SHP77 treated with DMSO at 0.1 percent for 48 hours (cell line): ENCODE data around the gene NDUFB10.
"Not testable (repeated sequence)": the region's sequence is repeated elsewhere in the genome, so short reads cannot be mapped to it uniquely, and the experiment has no call there.

Source experiments
- DNase-seq: peaks from one replicate; lab custom pipeline; 2025; lab: John Stamatoyannopoulos, UW

NDUFB10 gene

DNA sequence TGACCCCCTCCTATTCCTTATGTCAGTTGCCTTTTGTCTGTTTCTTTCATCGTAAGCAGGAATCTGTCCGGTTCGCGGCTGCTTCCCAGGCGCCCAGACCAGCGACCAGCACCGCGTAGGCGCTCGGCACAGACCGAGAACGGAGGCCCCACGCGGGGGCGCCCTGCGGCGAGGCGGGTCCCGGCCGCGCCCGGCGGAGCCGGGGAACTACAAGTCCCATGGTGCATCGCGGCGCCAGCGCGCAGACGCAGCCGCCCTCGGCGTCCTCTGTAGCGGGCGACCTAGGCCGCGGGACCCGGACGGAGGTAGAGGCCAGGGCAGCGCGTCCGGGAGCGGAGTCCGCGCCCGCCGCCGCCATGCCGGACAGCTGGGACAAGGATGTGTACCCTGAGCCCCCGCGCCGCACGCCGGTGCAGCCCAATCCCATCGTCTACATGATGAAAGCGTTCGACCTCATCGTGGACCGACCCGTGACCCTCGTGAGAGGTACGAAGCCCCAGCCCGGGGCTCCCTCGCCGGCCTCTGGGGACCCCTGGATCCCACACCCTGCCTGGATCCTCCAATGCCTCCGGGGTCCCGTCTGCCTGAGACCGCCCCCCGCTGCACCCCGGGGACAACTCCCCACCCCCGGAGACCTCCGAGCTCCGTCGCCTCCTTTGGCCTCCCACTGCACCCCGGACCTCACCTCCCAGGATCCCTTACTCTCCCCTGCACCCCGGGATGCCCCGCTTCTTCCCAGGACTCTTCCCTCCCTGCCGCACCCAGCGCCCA is at the start of gene NDUFB10:
TSS of gene NDUFB10 (plus strand) at position 270 of the 771 bp plus-strand sequence. CDS start at position 357, 87 bp downstream.
- DNase-seq: peak; percentile 60

DNA sequence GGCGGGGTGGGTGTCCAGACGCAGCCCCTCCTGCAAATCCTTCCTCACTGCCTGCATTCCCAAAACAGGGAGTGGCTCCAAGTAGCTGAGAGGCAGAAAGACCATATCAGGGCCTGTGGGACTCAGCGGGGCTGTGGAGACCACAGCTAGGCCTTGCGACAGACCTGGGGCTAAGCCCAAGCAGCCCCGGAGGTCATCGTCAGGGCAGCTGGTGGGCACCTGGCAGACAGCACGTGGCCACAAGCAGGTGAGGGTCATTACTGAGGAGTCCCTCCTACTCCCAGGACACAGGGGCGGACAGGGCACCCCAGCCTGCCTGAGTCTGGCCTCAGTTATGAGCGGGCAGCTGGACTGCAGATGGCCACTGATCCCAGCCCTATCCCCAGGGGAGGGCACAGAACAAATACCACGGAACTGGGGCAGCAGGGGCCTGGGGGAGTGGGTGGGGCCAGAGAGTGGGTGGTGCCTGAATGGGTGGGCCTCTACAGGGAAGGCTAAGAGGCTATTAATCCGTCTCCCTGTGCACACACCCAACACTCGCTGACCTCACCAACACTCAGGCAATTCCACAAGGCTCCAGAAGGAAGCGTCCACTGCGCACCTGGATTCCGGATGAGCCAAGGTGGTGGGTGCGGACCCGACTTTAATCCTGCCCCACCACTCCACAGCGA is 49.6 kb upstream of the NDUFB10 start:
- DNase-seq: peak; percentile 48

GRCh38 chr16:1911467-1912214 is 47.7 kb upstream of the NDUFB10 start:
- DNase-seq: no peak

DNA sequence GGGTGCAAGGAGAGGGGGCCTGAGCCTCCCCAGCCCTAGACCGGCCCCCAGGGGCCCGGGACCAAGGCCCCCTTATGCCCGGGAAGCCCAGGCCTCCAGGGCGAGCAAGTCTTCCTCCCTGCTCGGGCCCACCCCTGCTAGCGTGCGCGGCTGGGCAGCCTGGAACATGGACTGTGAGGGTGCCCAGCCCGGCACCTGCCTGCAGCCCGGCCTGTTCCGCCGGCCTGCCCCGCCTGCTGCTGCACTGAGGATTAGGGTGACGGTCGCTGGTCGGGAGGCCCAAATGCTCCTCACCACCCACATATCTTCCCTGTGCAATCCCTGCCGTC is 47.2 kb upstream of the NDUFB10 start:
- DNase-seq: no peak

DNA sequence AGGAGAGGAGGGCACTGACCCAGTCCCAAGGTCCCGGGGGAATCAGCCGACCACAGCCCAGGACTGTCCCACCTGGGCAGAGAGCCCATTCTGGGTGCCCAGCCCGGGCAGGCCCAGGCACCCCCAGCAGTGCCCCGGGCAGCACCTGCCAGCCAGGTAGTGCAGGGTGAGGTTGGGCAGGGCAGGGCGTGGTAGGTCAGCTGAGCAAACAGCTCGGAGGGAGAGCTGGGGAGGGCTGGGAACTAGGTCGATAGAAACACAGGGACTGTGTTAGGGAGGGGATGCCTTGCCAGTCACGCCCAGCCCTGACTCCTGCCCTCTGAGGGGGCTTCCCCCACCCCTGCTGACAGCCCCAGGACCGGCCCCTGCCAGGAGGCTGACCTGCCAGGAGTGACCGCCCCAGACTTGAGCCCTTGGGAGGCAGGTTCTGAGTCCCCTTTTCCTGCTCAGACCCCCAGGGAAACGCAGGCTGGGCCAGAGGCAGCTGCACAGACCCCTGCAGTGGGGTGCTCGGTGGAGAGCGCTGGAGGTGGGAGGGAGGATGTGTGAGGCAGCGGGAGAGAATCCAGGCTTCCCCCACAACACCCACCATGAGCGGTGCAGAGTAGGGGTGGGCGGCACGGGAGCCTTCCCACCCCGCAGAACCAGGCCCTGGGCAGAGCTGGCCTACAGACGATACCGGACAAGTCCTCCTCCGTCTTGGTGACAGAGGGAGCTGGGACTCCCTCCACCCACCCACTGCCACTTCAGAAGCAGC is 45.8 kb upstream of the NDUFB10 start:
- peak; percentile 13 for DNase-seq

DNA sequence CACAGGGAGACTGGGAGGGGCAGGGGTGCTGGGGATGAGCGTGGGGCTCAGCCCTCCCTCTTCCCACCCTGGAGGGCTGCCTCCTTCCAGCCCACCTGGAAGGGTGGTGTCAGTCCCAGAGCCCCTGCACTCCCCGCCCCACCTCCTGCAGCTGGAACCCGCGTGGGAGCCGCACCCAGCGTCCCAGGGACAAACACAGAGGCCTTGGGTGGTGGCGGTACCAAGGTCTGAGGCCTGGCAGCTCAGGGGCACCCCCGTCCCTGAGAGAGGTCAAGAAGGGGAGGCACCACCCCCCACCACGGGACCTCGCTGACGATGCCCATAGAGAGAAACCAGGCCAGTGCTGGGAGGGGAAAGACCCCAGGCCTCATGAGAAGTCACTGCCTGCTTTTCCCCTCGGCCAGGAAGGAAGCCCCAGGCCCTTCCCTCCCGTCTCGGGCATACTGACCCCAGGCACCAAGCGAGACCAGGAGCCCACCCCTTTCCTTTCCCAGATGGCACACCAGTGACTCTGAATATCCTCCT is 45.2 kb upstream of the NDUFB10 start:
- no peak for DNase-seq

GRCh38 chr16:1914988-1915387 is 44.4 kb upstream of the NDUFB10 start:
- DNase-seq: no peak

DNA sequence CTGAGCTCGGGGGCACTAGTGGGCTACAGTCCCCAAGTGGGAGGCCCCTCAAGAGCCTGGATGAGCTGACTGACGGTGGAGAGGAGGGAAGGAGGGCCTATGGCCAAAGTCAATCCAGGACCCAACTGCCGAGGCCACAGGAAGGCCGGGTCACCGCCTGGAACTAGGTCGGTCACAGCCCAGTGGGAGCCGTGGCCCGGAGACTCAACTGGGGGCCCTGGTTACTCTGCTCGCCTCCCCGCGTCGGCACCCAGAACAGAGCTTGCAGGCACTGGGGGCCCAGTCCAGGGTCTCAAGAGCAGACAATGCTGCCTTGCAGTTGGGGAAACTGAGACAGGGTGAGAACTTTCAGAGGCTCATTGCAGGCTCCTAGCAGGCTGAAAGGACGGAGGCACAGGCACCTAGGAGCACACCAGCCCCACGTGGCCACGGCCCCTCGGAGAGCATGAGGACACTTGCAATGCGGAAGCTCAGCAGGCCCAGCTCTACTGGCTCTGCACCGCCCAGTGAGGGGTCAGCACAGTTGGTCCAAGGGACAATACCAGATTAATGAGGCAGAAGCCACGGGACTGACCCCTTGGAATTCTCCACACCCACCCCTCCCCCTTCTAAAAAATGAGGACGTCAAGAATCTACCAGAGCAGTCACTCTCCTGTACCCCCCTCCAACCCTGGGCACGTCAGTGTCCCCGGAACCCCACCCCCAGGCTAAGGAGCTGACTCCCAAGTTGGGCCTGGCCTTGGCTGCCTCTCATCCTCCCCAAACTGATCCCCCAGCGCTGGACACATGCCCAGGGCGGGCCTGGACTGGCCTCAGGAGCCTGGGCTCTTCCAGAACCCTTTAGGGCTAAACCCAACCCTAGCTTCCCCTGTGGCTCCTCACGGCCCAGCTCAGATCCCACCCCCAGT is 43.4 kb upstream of the NDUFB10 start:
- no peak for DNase-seq

DNA sequence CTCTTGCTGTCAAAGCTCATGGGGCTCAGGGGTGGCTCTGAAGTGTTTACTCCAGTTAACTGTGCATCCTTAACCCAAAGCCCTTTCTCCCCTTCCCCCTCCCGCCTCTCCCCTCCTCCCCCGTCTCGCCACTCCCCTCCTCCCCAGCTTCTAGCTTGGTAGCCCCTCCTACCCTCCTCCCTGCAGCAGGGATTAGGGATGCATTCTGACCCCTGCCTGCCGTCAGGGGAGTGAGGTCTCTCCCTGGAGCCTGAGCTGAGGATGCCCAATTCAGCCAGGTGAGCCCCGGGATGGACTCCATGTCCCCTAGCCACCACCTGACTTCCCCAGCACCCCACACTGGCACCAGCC is 42.7 kb upstream of the NDUFB10 start:
- no peak for DNase-seq

DNA sequence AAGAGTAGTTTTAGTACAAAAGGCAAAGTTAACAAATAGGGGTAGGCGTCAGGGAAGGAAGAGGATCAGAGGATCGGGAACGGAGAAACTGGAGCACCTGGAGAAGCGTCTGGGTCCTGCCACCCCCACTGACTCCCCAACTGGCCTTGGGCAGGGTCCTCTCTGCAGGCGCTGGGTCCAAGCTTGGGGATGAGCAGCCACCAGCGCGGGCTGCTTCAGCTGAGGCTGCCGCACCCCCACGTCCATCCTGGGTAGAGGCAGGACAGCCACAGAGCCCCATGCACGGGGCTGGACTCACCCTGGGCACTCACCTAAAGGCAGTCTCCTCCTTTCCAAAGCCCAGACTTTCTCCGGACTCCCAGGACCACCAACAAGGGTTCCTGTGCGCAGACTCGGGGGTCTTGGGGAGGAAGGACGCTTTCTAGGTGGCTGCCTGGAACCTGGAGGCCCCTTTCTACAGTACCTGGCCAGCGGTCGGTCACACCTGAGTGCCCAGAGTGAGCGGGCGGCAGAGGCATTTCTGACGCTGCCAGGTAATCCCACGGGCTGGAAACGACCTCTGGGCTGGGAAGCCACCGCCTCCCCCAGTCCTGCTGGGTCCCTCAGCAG is 42.2 kb upstream of the NDUFB10 start:
- no peak for DNase-seq

DNA sequence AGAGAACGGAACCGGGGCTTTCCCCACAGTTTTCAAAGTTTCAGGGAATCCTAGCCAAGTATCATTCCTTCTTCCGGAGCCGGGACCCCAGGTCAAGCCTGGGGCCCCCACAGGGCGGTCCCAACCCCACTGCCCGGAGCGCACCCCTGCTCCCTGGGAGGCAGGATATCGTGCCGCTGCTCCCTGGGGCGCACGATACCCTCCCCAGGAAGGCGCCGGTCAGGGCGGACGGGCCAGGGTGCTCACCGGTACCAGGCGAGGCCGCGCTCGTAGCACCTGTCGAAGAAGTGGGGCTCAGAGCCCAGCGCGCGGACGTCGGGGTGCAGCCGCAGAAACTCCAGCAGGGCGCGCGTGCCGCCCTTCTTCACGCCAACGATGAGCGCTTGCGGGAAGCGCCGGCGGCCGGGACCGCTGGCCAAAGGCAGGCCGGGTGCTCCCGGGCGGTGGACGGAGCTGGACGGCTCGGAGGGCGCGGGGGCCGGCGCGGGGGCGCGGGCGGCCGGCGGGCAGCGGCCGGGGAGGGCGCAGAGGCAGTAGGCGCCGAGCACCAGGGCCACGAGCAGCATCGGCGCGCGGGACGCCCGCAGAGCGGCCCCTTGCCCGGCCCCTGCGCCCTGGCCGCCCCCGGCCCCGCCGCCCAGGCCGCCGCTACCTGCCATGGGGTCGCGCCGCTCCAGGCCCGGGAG is 41.5 kb upstream of the NDUFB10 start:
- DNase-seq: no peak

DNA sequence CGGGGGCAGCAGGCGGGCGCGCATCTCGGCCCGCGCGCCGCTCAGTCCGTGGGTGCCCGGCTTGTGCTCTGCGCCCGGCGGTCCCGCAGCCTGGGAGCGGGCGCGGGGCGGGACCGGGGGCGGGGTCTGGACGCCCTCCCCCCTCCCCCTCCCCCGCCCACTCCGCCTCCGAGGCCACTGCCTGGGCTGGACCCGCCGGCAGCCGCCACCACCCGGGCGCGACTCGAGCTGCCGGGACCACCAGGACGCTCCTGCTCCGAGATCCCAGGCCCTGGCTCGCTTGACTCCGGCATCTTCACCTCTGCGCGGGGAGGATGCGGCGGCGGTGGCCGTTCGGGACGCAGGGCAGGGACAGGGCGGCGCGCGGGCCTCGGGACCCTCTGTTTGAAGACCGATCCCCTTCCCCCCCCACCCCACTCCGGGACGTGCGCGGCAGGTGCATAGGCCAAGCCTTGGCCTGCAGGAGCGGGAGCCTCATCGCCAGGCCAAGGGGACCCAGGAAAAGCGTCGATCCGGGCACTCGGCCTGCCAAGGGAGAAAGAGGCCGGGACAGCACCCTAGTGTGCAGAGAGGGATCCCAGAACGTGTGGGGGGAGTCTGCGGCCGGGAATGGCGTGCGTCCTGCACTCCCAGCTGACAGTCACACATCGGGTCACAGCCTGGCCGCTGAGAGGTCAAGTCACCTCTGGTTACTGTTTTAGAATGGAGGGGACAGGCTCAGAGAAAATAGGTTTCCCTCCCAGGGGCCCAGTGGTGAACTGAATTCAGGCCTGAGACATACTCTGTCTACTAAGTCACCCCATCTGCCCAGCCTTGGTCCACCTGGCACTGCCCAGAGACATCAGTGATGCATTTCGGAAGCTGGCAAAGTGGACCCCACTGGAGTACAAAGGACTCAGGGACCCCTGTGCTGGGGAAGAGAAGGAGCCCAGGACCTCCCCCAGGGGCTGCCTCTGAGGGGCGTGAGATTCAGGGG is 40.7 kb upstream of the NDUFB10 start, which contains the start of gene HS3ST6:
TSS of gene HS3ST6 (minus strand) at position 65 of the 976 bp plus-strand sequence. CDS start 92 bp downstream, outside the sequence.
- DNase-seq: no peak

GRCh38 chr16:1919327-1919998 is 39.9 kb upstream of the NDUFB10 start:
- no peak for DNase-seq

GRCh38 chr16:1920122-1920521 is 39.2 kb upstream of the NDUFB10 start:
- DNase-seq: not testable (repeated sequence)

GRCh38 chr16:1920727-1921171 is 38.6 kb upstream of the NDUFB10 start:
- peak; percentile 24 for DNase-seq

GRCh38 chr16:1922357-1922756 is 37.0 kb upstream of the NDUFB10 start:
- no peak for DNase-seq

- DNase-seq: peak; percentile 48
Observed at GRCh38 chr16:1923299-1924034, 35.9 kb upstream of the NDUFB10 start.
